Kidney (tissue), 14 donors: ENCODE measurements around the gene PCAT7. TPM values are rescaled to one million over a fixed set of nuclear protein-coding genes. Genes with fewer than 3 reads are reported as not detected.
"Not testable (repeated sequence)": the region's sequence is repeated elsewhere in the genome, so short reads cannot be mapped to it uniquely, and the experiment has no call there.

ENCODE experiments used
- DNase-seq, 5 donors: peaks; one replicate each; pipeline ENCODE4 v3.0.0-alpha.2; 2013 to 2020
- FAIRE-seq: peaks from 2 replicates; lab custom pipeline; 2012; peaks lifted over from hg19 to GRCh38; lab: Jason Lieb, UNC
- H3K27ac ChIP-seq, 2 donors: one replicate each; pipeline ENCODE4 v1.7.0; 2013; ENCODE audit warnings: low read depth in 2 of 2, low read length in 2 of 2, inconsistent platforms in 1 of 2
- H3K27me3 ChIP-seq: one replicate; pipeline ENCODE4 v1.7.1; 2013; ENCODE audit warnings: low read length, inconsistent platforms; ENCODE audit not compliant: control insufficient read depth, insufficient read depth
- H3K36me3 ChIP-seq, 3 donors: one replicate each; pipeline versions ENCODE4 v1.7.0 to v1.7.1; 2013; ENCODE audit warnings: low read length in 3 of 3, control low read depth in 1 of 3, inconsistent platforms in 1 of 3; ENCODE audit not compliant: insufficient read depth in 3 of 3, control insufficient read depth in 2 of 3
- H3K4me1 ChIP-seq, 3 donors: one replicate each; pipeline versions ENCODE4 v1.7.0 to v1.7.1; 2013; ENCODE audit warnings: low read length in 3 of 3, inconsistent platforms in 1 of 3, low read depth in 1 of 3; ENCODE audit not compliant: control insufficient read depth in 2 of 3, insufficient read depth in 2 of 3
- H3K4me3 ChIP-seq, 3 donors: one replicate each; pipeline versions ENCODE4 v1.7.0 to v1.8.1; 2013; ENCODE audit warnings: low read length in 3 of 3, control low read depth in 1 of 3, inconsistent platforms in 1 of 3
- H3K9ac ChIP-seq, 3 donors: one replicate each; pipeline versions ENCODE4 v1.7.0 to v1.7.1; 2013; ENCODE audit warnings: low read length in 3 of 3, control low read depth in 1 of 3, inconsistent platforms in 1 of 3
- H3K9me3 ChIP-seq, 3 donors: one replicate each; pipeline versions ENCODE4 v1.7.0 to v1.7.1; 2013; ENCODE audit warnings: low read length in 3 of 3, control low read depth in 1 of 3, inconsistent platforms in 1 of 3; ENCODE audit not compliant: control insufficient read depth in 2 of 3, insufficient read depth in 1 of 3
- CTCF ChIP-seq: IDR thresholded peaks from 3 replicates; pipeline ENCODE4 v1.5.1; 2012; ENCODE audit warnings: mild to moderate bottlenecking, moderate library complexity, borderline replicate concordance; ENCODE audit not compliant: insufficient read depth; ENCODE audit errors: extremely low read depth
- intact Hi-C: fragments of 100-400 bp; cut with DNase I; formaldehyde crosslinking; loops from one replicate; pipeline ENCODE4 v1.11.1; 2022
- polyA plus RNA-seq: library from polyadenylated mRNA; stranded (reverse); fragments of 350-450 nt; fragmentation: Illumina TruSeq; extraction: RNeasy Lipid Tissue Mini Kit (QIAGEN cat#74804); gene quantifications from one replicate; pipeline ENCODE4 v1.2.3, GENCODE V29; 2014; ENCODE audit warnings: low read depth, low replicate concordance; ENCODE audit not compliant: insufficient read depth
- total RNA-seq: library from RNA; stranded (reverse); fragmentation: NEBNext Ultra II Directional; extraction: Animal tissue kit (Norgen Biotek cat#: 25700); gene quantifications from one replicate; pipeline ENCODE4 v1.2.1, GENCODE V29; 2021
- donor health status: control.
- donor health status: control.
- donor health status: control.
- donor health status: control.
- donor health status: control.
- donor health status: DM: yes; HTN: yes; CAD: no.
- donor health status: Normal renal cell carcinoma (clear cell type).

PCAT7 gene
- total and polyA plus RNA-seq, 2 donors from 2014 or later: 0.28 to 1.5 TPM

GRCh38 chr9:94584555-94584954, 29.7 kb downstream of the PCAT7 start:
- Histone ChIP-seq H3K4me1 (no peaks in the 10 kb centered on the region), H3K27ac (no peak overlapping the region), H3K27me3 (no peaks in the 10 kb centered on the region), H3K4me3 (no peak overlapping the region), H3K9ac (no peak overlapping the region), H3K36me3 (no peaks in the 10 kb centered on the region), H3K9me3 (no peaks in the 10 kb centered on the region)
- TF ChIP-seq CTCF: no peak
- FAIRE-seq: no peak
- intact Hi-C loops: no loop called here
- no peak for DNase-seq

GRCh38 chr9:94586316-94586715, 31.4 kb downstream of the PCAT7 start:
- no peak for DNase-seq
- intact Hi-C loops: no loop called here
- no peaks in the 10 kb centered on the region for H3K4me1 ChIP-seq
- H3K27me3 ChIP-seq: no peaks in the 10 kb centered on the region
- FAIRE-seq: no peak
- TF ChIP-seq CTCF: no peak
- no peaks in the 10 kb centered on the region for H3K9me3 ChIP-seq
- peak overlapping the region in 1 of 3 donors; percentile 45 for H3K4me3 ChIP-seq
- no peak overlapping the region for H3K27ac ChIP-seq
- H3K9ac ChIP-seq: no peak overlapping the region
- H3K36me3 ChIP-seq: no peaks in the 10 kb centered on the region

DNA sequence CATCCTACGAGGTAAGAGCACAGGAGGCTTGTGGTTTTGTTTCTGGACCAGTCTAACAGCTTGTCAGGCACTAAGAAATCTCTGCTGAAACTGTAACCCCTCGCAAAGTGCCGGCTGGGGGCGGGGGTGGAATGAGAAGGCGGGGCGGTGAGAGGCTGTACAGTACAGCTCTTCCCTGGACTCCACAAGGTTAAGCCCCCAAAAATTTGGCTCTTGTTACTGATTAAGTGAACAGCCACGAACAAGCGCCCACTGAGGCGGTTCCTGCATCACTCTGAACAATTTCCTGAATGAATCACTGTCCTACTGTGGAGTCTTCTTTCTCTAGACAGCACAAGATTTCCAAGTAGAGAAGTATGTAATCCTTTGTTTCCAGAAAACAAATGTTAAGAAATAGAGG, 31.9 kb downstream of the PCAT7 start:
- H3K9me3 ChIP-seq: no peaks in the 10 kb centered on the region
- intact Hi-C loops: no loop called here
- no peaks in the 10 kb centered on the region for H3K36me3 ChIP-seq
- H3K27me3 ChIP-seq: no peaks in the 10 kb centered on the region
- H3K4me3 ChIP-seq: peak overlapping the region in 1 of 3 donors; percentile 45
- H3K9ac ChIP-seq: no peak overlapping the region
- no peak for TF ChIP-seq CTCF
- peak in 2 of 5 donors; percentile 24 to 39 for DNase-seq
- H3K27ac ChIP-seq: no peak overlapping the region
- no peaks in the 10 kb centered on the region for H3K4me1 ChIP-seq
- no peak for FAIRE-seq

DNA sequence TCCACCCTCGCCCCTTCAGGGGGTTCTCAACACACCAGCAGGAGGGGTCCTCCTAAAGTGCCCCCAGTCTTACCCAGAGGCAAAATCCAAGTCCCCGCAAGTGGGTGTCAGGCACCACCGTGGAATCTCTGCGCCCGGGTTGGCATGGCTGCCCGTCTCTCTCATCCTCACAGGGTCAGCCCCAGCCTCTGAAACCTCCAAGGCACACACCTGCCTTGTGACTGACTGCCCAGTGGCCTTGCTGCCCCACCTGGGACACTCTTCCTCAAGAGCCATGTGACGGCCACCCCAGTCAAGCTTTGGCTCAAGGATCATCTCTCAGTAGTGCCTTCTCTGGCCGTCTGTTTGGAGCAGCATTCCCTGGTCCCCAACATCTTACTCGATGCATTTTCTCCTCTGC, 33.8 kb downstream of the PCAT7 start:
- Histone ChIP-seq H3K9ac (no peak overlapping the region), H3K27ac (no peak overlapping the region), H3K4me3 (no peak overlapping the region), H3K9me3 (no peaks in the 10 kb centered on the region), H3K4me1 (no peaks in the 10 kb centered on the region), H3K27me3 (no peaks in the 10 kb centered on the region), H3K36me3 (no peaks in the 10 kb centered on the region)
- FAIRE-seq: no peak
- TF ChIP-seq CTCF: no peak
- no peak for DNase-seq
- intact Hi-C loops: no loop called here

DNA sequence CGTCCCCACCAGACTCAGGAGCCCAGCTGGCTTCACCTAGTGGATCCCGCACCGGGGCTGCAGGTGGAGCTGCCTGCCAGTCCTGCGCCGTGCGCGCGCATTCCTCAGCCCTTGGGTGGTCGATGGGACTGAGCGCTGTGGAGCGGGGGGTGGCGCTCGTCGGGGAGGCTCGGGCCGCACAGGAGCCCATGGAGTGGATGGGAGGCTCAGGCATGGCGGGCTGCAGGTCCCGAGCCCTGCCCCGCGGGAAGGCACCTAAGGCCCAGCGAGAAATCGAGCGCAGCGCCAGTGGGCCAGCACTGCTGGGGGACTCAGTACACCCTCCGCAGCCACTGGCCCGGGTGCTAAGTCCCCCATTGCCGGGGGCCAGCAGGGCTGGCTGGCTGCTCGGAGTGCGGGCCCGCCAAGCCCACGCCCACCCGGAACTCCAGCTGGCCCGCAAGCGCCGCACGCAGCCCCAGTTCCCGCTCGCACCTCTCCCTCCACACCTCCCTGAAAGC, 36.2 kb downstream of the PCAT7 start:
- H3K4me1 ChIP-seq, intact Hi-C loops, H3K9ac ChIP-seq, H3K36me3 ChIP-seq, FAIRE-seq, H3K27me3 ChIP-seq, DNase-seq, H3K27ac ChIP-seq, H3K9me3 ChIP-seq, H3K4me3 ChIP-seq: not testable (repeated sequence)
